Osteoblast (primary cell): Measurements from ENCODE around the gene EFCAB8. TPM values are rescaled to one million over a fixed set of nuclear protein-coding genes. Genes with fewer than 3 reads are reported as not detected.

Experiments
- DNase-seq: peaks from one replicate; pipeline ENCODE4 v3.0.0; 2011; ENCODE audit warnings: low spot score, mixed read lengths; ENCODE audit not compliant: insufficient read length; ENCODE audit errors: missing footprints
- H2AFZ ChIP-seq: 2 replicates; pipeline ENCODE4 v1.6.0; 2011; ENCODE audit warnings: mild to moderate bottlenecking, low read length
- H3K27ac ChIP-seq: 2 replicates; pipeline ENCODE4 v1.5.1; 2011; ENCODE audit warnings: mild to moderate bottlenecking, low read depth, low read length, moderate library complexity
- H3K27me3 ChIP-seq: 2 replicates; pipeline ENCODE4 v1.6.0; 2012; ENCODE audit warnings: mild to moderate bottlenecking, control low read depth, inconsistent platforms, low read length, moderate library complexity; ENCODE audit not compliant: insufficient read depth
- H3K36me3 ChIP-seq: 2 replicates; pipeline ENCODE4 v1.5.1; 2011; ENCODE audit warnings: mild to moderate bottlenecking, low read length, control low read depth, moderate library complexity; ENCODE audit not compliant: insufficient read depth
- H3K4me1 ChIP-seq: 2 replicates; pipeline ENCODE4 v1.5.1; 2011; ENCODE audit warnings: mild to moderate bottlenecking, low read length, control low read depth, moderate library complexity; ENCODE audit not compliant: insufficient read depth
- H3K4me2 ChIP-seq: 2 replicates; pipeline ENCODE4 v1.6.0; 2011; ENCODE audit warnings: mild to moderate bottlenecking, low read length; ENCODE audit not compliant: insufficient read depth
- H3K4me3 ChIP-seq: fragments of 200-600 bp; sonication (generic); 3 replicates; pipeline ENCODE4 v1.5.1; 2012; ENCODE audit warnings: mild to moderate bottlenecking, low read length, inconsistent platforms; ENCODE audit not compliant: insufficient read depth
- H3K79me2 ChIP-seq: 2 replicates; pipeline ENCODE4 v1.6.0; 2012; ENCODE audit warnings: mild to moderate bottlenecking, low read length, control low read depth, inconsistent platforms; ENCODE audit not compliant: insufficient read depth
- H3K9me3 ChIP-seq: 2 replicates; pipeline ENCODE4 v1.5.1; 2011; ENCODE audit warnings: low read depth, low read length, control low read depth
- H4K20me1 ChIP-seq: 2 replicates; pipeline ENCODE4 v1.6.0; 2012; ENCODE audit warnings: mild to moderate bottlenecking, low read length, control low read depth; ENCODE audit not compliant: insufficient read depth
- total RNA-seq: library from RNA; depleted of rRNA; stranded (reverse); fragments of >200 nt; gene quantifications from 2 replicates; pipeline ENCODE4 v1.2.3, GENCODE V29; 2012
- TF ChIP-seq, protein P1 (sequence below): IDR thresholded peaks from 2 replicates; pipeline ENCODE4 v1.5.1; 2011; ENCODE audit warnings: mild to moderate bottlenecking, low read depth, low read length, moderate library complexity; ENCODE audit errors: extremely low read depth

The EFCAB8 gene
- total RNA-seq, 1 donor = 1.4 TPM

DNA sequence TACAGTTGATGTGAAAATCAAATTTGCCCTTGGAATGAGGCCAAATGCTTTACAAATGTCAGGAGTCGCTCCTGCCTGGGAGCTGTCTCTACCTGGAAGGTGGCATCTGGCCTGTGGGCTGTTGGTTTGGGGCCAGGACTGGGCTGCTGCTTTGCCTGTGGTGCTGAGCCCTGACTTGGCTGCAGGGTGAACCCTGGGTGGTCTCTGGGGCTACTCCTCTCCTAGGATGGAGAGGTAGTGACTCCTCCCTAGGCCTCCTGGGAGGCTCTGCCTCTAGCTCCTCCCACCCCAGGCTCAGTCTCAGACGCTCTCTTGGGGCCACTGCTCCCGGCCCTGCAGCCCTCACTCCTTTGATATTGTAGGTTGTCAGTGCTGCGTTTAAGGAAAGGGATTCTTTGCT, 47.5 kb downstream of the EFCAB8 start:
- Histone ChIP-seq H3K4me2 (no peak overlapping the region), H4K20me1 (no peaks in the 10 kb centered on the region), H3K27ac (no peak overlapping the region), H3K36me3 (no peaks in the 10 kb centered on the region), H3K79me2 (no peaks in the 10 kb centered on the region), H3K9me3 (no peaks in the 10 kb centered on the region), H3K4me1 (no peaks in the 10 kb centered on the region), H3K4me3 (no peak overlapping the region), H3K27me3 (no peaks in the 10 kb centered on the region), H2AFZ (no peak overlapping the region)
- TF ChIP-seq, protein P1, sequence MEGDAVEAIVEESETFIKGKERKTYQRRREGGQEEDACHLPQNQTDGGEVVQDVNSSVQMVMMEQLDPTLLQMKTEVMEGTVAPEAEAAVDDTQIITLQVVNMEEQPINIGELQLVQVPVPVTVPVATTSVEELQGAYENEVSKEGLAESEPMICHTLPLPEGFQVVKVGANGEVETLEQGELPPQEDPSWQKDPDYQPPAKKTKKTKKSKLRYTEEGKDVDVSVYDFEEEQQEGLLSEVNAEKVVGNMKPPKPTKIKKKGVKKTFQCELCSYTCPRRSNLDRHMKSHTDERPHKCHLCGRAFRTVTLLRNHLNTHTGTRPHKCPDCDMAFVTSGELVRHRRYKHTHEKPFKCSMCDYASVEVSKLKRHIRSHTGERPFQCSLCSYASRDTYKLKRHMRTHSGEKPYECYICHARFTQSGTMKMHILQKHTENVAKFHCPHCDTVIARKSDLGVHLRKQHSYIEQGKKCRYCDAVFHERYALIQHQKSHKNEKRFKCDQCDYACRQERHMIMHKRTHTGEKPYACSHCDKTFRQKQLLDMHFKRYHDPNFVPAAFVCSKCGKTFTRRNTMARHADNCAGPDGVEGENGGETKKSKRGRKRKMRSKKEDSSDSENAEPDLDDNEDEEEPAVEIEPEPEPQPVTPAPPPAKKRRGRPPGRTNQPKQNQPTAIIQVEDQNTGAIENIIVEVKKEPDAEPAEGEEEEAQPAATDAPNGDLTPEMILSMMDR = no peak
- peak; percentile 30 for DNase-seq

DNA sequence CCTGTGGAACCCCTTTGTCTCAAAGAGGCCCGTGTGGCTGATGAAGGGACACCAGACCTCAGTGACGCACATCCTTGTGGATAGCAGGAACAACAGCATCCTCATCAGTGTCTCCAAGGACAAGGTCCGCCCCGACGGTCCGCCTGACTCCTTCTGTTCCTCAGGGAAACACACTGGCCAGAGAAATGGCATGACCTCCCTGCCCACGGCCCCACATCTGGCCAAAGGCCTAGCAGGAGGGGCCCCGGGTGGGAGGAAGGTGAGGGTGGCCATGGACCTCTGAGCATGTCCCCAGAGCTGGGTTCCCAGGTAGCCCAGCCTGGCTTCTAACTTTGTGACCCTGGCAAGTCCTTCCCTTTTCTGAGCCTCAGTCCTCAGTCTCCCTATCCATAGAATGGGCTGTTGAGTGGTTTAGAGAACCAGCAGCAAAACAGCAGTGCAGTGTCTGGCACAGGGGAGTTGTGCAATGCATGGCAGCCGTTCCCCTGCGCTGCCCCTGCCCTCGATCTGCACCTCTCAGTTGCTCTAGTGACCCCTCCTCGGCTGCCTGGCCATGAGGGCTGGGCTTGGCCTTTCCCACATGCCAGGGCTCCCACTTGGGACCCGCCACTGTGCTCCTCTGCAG, 48.3 kb downstream of the EFCAB8 start:
- Histone ChIP-seq H3K36me3 (no peaks in the 10 kb centered on the region), H3K27me3 (no peaks in the 10 kb centered on the region), H4K20me1 (no peaks in the 10 kb centered on the region), H3K4me2 (no peak overlapping the region), H3K9me3 (no peaks in the 10 kb centered on the region), H3K79me2 (no peaks in the 10 kb centered on the region), H3K4me3 (no peak overlapping the region), H3K27ac (no peak overlapping the region), H3K4me1 (no peaks in the 10 kb centered on the region), H2AFZ (no peak overlapping the region)
- DNase-seq = peak; percentile 72
- TF ChIP-seq, protein P1 = no peak

DNA sequence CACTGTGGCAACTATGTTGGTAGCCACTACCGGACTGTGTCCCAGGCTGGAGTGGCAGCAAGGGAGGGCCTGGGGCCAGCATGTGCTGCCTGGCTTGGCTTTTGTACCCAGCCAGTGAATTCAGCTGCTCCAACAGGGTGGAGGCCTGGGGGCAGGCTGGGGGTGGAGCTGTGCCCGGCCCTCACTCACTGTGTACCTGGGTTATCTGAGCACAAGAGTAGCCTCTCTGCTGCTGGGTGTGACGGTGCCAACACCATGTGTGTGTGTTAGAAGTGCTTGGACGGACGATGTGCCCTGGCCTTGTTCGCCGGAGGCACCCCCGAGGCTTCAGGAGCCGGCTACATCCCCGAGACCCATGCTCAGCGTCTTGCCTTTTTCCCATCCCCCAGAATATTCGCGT, 49.2 kb downstream of the EFCAB8 start:
- peak; percentile 11 for DNase-seq
- no peaks in the 10 kb centered on the region for H3K27me3 ChIP-seq
- no peaks in the 10 kb centered on the region for H3K36me3 ChIP-seq
- H3K4me1 ChIP-seq = no peaks in the 10 kb centered on the region
- TF ChIP-seq, protein P1 = no peak
- H3K4me2 ChIP-seq = no peak overlapping the region
- H3K9me3 ChIP-seq = no peaks in the 10 kb centered on the region
- no peaks in the 10 kb centered on the region for H4K20me1 ChIP-seq
- no peak overlapping the region for H2AFZ ChIP-seq
- H3K27ac ChIP-seq = no peak overlapping the region
- no peak overlapping the region for H3K4me3 ChIP-seq
- H3K79me2 ChIP-seq = no peaks in the 10 kb centered on the region

DNA sequence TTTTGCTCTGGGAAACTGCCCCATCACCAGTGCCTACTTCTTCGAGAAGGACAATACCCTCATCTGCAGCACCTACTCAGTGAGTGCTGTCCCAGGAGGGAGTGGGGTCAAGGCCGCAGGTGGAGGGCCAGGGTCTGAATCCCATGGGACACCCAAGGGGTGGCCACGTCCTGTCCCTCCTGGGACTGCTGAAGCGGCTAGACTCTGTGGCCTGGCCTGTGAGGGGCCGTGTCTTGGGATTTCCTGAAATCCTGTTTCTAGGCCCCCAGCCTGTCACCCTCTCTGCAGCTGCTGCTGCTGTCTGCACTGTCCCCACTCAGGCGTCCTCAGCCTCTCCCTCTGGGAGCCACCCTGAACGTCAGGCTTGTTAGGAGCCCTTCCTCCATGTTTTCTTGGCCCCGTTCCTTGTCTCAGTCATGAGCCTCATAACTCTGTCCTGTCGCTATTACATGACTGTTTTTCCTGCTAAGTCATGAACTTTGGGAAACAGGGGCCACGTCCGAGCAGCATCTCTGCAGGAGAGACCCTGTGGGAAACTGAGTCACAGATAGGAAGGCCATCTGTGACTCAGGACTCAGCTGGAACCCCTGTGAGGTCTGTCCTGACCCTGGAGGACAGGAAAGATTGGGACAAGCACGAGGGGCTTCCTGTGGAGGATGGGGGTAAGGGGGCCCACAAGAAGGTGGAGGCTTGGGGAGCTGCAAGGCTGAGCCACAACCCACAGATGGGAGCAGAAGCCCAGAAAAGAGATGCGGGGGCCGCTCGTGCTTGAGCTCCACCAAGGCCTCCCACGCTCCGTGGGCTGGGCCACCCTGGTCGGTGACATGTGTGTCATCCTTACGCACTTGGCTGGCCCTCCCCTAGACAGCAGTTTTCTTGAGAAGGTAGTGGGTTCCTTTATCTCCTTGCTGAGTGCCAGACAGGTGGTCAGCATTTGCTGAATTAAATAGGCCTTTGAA, 49.9 kb downstream of the EFCAB8 start:
- Histone ChIP-seq H2AFZ (no peak overlapping the region), H4K20me1 (no peaks in the 10 kb centered on the region), H3K27me3 (no peaks in the 10 kb centered on the region), H3K4me2 (no peak overlapping the region), H3K36me3 (no peaks in the 10 kb centered on the region), H3K9me3 (no peaks in the 10 kb centered on the region), H3K4me3 (no peak overlapping the region), H3K79me2 (no peaks in the 10 kb centered on the region), H3K27ac (no peak overlapping the region), H3K4me1 (no peaks in the 10 kb centered on the region)
- TF ChIP-seq, protein P1 = no peak
- DNase-seq = peak; percentile 58
